ENCODE results near the gene VASH1.

The VASH1 gene

DNA sequence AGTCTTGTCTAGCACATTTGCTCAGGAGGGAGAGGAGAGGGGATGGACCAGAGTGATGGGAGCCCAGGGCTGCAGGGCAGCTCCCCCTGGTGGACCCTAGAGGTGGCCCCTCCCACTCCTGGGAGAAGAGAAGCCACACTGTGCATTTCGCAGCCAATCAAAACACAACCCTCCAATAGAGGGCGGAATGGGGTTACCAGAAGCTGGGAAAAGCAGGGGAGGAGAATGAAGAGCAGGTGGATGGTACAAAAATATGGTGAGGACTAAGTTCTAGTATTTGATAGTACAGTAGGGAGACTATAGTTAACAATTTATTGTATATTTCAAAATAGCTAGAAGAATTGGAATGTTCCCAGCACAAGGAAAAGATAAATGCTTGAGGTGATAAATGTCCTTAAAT, 23.6 kb downstream of the VASH1 start:
- DNase-seq (ENCODE audit: low read depth in 2 of 2) = peak in 1 of 2 donors; percentile 46

DNA sequence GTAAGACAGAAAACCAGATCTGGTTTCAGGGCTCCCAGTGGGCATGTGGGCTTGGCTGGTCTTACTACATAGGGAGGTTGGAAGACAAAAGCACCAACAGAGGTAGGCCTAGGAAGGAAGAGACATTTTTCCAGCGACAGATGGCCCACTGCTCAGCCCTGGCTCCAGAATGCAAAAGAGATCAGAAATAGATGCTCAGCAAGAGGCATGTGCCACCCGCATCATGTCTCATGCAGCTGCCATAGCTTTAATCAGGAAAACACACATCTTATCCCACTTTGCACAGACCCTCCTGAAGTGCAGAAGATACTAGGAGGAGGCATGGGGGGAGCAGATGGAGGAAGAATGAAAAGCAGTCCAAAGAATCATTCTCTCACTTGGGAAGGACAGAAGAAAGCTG, 25.3 kb downstream of the VASH1 start:
- DNase-seq (ENCODE audit: low read depth in 2 of 2) = no peak

DNA sequence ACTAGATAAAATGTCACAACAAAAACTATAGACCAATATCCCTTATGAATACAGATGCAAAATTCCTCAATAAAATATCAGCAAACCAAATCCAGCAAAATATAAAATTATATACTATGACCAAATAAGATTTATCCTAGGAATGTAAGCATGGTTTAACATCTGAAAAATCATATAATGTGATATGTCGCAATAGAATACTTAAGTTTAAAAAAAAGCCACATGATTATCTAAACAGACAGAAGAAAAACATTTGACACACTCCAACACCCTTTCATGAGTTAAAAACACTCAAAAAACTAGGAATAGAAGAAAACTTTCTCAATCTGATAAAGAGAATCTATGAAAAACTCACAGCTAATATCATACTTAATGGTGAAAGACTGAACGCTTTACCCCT, 31.2 kb downstream of the VASH1 start:
- no peak for DNase-seq (ENCODE audit: low read depth in 2 of 2)

DNA sequence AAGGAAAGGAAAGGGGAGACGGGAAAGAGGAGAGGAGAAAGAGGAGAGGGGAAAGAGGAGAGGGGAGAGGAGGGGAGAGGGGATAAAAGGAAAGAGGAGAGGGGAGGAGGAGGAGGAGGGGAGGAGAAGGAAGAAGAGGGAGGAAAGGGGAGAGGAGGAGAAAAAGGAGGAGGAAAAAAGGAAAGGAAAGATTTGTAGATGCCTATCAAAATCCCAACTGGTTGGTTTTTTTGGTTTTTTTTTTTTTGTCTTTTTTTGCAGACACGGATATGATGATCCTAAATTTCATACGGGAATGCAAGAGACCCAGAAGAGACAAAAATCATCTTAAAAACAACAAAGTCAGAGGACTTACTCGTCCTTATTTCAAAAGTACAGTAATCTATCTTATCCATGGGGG, 32.1 kb downstream of the VASH1 start:
- DNase-seq (ENCODE audit: low read depth in 2 of 2) = no peak

- no peak for DNase-seq (ENCODE audit: low read depth in 2 of 2)
These were observed 32.7 kb downstream of the VASH1 start for GRCh38 chr14:76793956-76794355.

- DNase-seq (ENCODE audit: low read depth in 2 of 2) = no peak
These were observed 45.2 kb downstream of the VASH1 start for GRCh38 chr14:76806446-76806845.

DNA sequence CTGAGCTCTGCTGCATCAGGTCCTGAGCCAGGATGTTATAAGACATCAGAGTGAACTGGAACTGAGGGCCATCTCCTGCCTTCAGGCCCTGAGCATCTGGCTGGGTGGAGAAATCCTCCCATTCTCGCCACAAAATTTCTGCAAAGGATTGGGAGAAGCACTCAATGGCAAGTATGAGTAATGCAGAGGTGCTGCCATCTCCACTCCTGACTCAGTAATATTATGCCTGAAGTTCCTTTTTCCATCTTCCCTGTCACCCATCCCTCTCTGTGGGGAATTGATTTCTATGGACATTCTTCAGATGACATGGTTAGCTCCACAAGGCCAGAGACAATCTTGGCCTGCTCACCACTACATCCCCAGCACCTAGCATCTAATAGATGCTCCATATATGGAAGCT, 46.7 kb downstream of the VASH1 start:
- no peak for DNase-seq (ENCODE audit: low read depth in 2 of 2)

DNA sequence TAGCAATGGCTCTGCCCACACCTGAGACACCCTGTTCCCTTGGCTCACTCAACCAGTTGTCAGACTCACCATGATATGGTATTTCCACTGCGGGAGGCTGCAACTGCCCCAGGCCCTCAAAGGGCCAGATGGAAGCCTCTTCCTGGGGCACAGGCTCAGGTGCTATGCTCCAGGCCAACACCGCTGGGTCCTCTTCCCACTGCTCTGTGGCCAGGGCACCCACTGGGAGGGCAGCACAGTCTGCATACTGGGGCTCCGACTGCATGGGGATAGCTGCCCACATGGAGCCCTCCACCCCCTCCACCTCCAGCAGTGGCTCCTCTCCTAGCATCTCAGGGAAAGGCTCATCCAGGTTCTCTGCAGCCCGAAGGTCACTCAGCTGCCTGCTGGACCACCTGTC, 47.7 kb downstream of the VASH1 start:
- DNase-seq (ENCODE audit: low read depth in 2 of 2) = no peak

GRCh38 chr14:76810525-76810924, 49.3 kb downstream of the VASH1 start:
- DNase-seq (ENCODE audit: low read depth in 2 of 2) = no peak

DNA sequence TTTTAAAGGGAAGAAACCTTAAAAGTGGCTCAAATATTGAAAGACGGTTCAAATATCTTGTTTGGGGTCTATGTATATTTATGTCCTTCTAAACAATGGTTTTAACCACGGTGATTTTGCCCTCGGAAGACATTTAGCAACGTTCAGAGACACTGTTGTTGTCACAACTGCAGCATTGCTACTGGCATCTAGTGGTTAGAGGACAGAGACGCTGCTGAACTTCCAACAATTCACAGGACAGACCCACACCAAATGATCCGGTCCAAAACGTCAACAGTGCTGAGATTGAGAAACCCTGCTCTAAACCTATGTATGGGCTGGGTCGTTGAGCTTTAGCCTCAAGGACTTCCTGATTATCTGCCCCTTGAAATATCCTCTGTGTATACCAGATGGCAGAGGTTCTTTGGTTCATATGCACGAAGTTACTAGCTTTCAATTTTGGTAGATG, 49.7 kb downstream of the VASH1 start:
- no peak for DNase-seq (ENCODE audit: low read depth in 2 of 2)

DNA sequence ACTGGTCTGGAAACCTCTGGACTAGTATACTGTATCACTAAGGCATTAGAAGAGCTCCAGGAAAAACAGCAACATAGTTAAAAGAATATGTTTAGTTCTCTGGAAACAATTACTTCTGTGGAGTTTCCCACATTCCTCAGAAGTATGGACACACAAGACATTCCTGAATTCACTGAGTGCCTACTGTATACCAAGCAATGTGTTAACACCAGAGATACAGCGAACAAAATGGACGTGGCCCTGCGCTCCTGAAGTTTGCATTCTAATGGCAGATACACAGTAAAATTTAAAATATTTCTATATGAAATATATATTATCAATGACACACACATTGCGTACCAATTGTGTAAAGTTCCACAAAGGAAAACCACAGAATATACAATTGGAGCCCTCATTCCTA, 50.3 kb downstream of the VASH1 start:
- DNase-seq (ENCODE audit: low read depth in 2 of 2) = no peak

DNA sequence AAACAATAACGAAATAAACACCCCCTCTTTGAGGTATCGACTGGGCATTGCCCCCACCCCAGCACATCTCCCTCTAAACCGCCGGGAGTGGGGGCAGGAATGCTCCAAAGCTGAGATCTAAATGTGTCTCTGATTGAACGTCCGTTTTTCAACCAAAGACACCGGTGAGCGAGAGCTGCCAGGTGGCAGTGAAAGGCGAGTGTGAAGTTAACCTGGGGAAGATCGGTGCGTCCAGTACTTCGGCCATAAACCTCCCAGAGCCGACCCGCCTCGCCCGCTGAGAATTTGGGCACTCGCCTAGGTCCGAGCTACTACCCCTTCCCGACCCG, 50.8 kb downstream of the VASH1 start:
- DNase-seq (ENCODE audit: low read depth in 2 of 2) = no peak

- peak; percentile 91 to 92 for DNase-seq (ENCODE audit: low read depth in 2 of 2)
These were observed 51.4 kb downstream of the VASH1 start, which contains the start of gene ANGEL1 for GRCh38 chr14:76812422-76813383. Gene ANGEL1 (minus strand): TSS chr14:76812882. CDS start chr14:76812827, 55 bp downstream.

- DNase-seq (ENCODE audit: low read depth in 2 of 2) = no peak
These were observed 53.7 kb downstream of the VASH1 start for GRCh38 chr14:76814726-76815645.

DNA sequence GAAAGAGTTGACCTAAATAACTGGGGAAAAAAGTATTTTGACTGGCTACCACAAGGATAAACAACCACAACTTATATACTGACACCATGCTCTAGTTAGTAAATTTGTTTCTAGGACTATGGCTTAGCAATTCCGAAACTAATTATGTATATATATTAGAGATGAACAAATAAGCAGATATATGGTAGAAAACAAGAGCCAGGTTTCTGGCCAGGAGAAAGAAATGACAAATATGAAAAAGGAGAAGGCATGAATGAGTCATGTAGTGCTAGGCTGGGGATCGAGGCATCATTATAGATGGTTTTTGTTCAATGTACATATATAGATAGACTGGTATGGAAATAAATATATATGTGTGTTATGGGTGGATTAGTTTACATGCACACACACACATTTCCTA, 59.4 kb downstream of the VASH1 start:
- no peak for DNase-seq (ENCODE audit: low read depth in 2 of 2)

- DNase-seq (ENCODE audit: low read depth in 2 of 2) = no peak
These were observed 64.9 kb downstream of the VASH1 start, which contains the start of gene LRRC74A for GRCh38 chr14:76826122-76826521. Gene LRRC74A (plus strand): TSS chr14:76826408. CDS start chr14:76826698, 290 bp downstream.

DNA sequence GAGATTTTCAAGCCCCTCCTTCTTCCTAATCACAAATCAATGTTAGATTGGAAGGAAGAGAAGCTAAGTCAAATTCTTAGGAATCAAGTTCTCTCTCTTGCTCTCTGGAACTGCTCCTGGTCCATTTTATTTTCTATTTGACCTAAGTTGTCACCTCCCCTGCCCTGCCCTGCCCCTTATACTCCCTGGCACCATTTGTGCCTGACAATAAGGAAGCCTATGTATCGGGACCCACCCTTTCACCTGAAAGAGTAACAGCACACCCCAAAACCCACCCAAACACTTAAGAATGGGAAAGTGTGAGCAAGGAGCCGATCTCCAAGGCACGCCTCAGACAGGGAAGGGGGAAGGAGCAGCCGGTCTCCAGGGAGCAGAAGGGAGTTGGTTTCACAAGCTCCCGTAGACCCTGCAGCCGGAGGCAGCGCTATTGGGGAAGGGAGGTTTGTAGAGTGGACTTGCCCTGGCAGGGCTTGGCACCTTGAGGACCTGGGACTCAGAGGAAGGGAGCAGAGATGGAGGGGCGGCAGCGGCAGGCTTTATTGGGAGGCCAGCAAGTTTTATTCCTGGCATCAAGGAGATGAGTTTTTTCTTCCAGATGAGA, 66.5 kb downstream of the VASH1 start:
- no peak for DNase-seq (ENCODE audit: low read depth in 2 of 2)

- no peak for DNase-seq (ENCODE audit: low read depth in 2 of 2)
These were observed 67.2 kb downstream of the VASH1 start for GRCh38 chr14:76828339-76829012.

GRCh38 chr14:76829013-76829365, 67.7 kb downstream of the VASH1 start:
- no peak for DNase-seq (ENCODE audit: low read depth in 2 of 2)

DNA sequence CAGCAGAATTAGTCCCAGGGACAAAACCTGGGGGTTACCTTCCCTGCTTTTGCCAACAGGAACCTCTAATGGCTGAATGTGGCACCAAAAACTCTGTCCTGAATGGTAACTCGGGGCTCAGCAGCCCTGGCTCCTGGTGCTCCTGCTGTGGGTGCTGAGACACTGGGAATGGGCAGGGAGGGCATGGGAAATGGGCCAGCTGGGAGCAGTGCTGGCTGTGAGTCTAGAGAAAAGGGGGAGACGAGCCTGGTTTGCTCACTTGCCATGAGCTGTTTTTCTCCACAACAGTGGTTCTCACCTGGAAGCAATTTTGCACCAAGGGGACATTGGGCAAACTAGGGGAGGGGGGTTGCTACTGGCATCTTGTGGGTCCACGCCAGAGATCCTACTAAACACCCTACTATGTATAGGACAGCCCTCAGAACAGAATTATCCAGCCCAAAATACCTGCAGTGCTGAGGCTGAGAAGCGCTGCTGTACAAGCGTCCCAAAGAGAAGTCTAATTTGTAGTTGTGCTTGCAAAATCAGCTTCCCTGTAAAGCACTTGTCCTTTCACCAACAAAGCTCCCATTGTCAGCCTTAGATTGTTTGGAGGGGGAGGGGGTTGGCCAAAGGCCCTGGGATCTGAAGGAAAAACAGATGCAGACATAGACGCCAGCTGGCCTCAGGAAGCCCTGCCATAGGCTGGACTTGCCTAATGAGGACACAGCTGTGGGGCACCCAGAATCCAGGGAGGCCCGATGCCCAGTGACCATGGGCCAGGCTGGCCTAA, 68.6 kb downstream of the VASH1 start:
- no peak for DNase-seq (ENCODE audit: low read depth in 2 of 2)

GRCh38 chr14:76830556-76830955, 69.3 kb downstream of the VASH1 start:
- no peak for DNase-seq (ENCODE audit: low read depth in 2 of 2)
